HepG2 (cell line): ENCODE measurements around the gene ZC3H14. TPM values are rescaled to one million over a fixed set of nuclear protein-coding genes. Genes with fewer than 3 reads are reported as not detected.

Experiments used
- BRD4 ChIP-seq: sonication (generic); formaldehyde crosslinking; IDR thresholded peaks from 2 replicates; pipeline ENCODE4 v1.4.0; 2020; ENCODE audit warnings: missing genetic modification reagents
- DNMT1 ChIP-seq: sonication (generic); formaldehyde crosslinking; IDR thresholded peaks from 2 replicates; pipeline ENCODE4 v1.5.1; 2020; ENCODE audit warnings: mild to moderate bottlenecking, missing genetic modification reagents
- EP300 ChIP-seq, 3 experiments: sonication (generic) in 1 of 3; formaldehyde crosslinking in 1 of 3; IDR thresholded peaks; 2 replicates each; pipeline versions ENCODE4 v1.5.1 to v1.6.1; 2011 to 2020; ENCODE audit warnings: low read depth in 2 of 3, low read length in 2 of 3, borderline replicate concordance in 1 of 3, improper control_type of control experiment in 1 of 3, mild to moderate bottlenecking in 1 of 3, missing genetic modification reagents in 1 of 3, moderate library complexity in 1 of 3
- FOXC1 ChIP-seq: sonication (generic); formaldehyde crosslinking; IDR thresholded peaks from 2 replicates; pipeline ENCODE4 v1.8.0; 2022; ENCODE audit warnings: mild to moderate bottlenecking, missing genetic modification reagents, borderline replicate concordance
- MED8 ChIP-seq: sonication (generic); formaldehyde crosslinking; IDR thresholded peaks from 2 replicates; pipeline ENCODE4 v1.8.1; 2023; ENCODE audit warnings: mild to moderate bottlenecking, missing genetic modification reagents; ENCODE audit not compliant: insufficient replicate concordance
- NFIB ChIP-seq: sonication (generic); formaldehyde crosslinking; IDR thresholded peaks from 2 replicates; pipeline ENCODE4 v1.9.0; 2021; ENCODE audit warnings: missing genetic modification reagents, mild to moderate bottlenecking, borderline replicate concordance
- RARA ChIP-seq: IDR thresholded peaks from 2 replicates; pipeline ENCODE4 v1.6.1; 2016; ENCODE audit warnings: missing genetic modification reagents, missing compliant biosample characterization
- RBFOX2 ChIP-seq: fragments of 200-400 bp; formaldehyde crosslinking; IDR thresholded peaks from 2 replicates; pipeline ENCODE4 v1.6.1; 2017; ENCODE audit warnings: low read depth, mild to moderate bottlenecking, low read length
- RXRA ChIP-seq: sonication (generic); formaldehyde crosslinking; IDR thresholded peaks from 2 replicates; pipeline ENCODE4 v1.5.1; 2020; ENCODE audit warnings: missing genetic modification reagents
- SMARCC2 ChIP-seq: fragments of 450-650 bp; IDR thresholded peaks from 2 replicates; pipeline ENCODE4 v1.6.1; 2017; ENCODE audit warnings: antibody characterized with exemption, mild to moderate bottlenecking
- SRSF9 ChIP-seq: fragments of 200-400 bp; formaldehyde crosslinking; IDR thresholded peaks from 2 replicates; pipeline ENCODE4 v1.6.1; 2018; ENCODE audit warnings: borderline replicate concordance, mild to moderate bottlenecking, low read depth, low read length; ENCODE audit not compliant: insufficient read depth, poor library complexity, severe bottlenecking
- ZNF142 ChIP-seq: sonication (generic); formaldehyde crosslinking; IDR thresholded peaks from 2 replicates; pipeline ENCODE4 v1.4.0; 2020; ENCODE audit warnings: missing genetic modification reagents
- ZNF253 ChIP-seq: sonication (generic); formaldehyde crosslinking; IDR thresholded peaks from 2 replicates; pipeline ENCODE4 v1.8.0; 2022; ENCODE audit warnings: mild to moderate bottlenecking, missing genetic modification reagents, borderline replicate concordance
- ZNF569 ChIP-seq: sonication (generic); formaldehyde crosslinking; IDR thresholded peaks from 2 replicates; pipeline ENCODE4 v1.5.0; 2020; ENCODE audit warnings: mild to moderate bottlenecking, missing genetic modification reagents, moderate library complexity, borderline replicate concordance
- ZNF580 ChIP-seq: IDR thresholded peaks from 2 replicates; pipeline ENCODE4 v1.6.1; 2016; ENCODE audit warnings: low read depth, borderline replicate concordance
- ZNF672 ChIP-seq: sonication (generic); formaldehyde crosslinking; IDR thresholded peaks from 2 replicates; pipeline ENCODE4 v1.8.1; 2022; ENCODE audit warnings: missing genetic modification reagents
- polyA plus RNA-seq, 8 experiments: library from polyadenylated mRNA; depleted of rRNA in 3 of 8; stranded (reverse) in 7 of 8; unstranded in 1 of 8; fragments of >200 nt; fragmentation: Illumina TruSeq in 4 of 8; extraction: Trizol in 4 of 8; gene quantifications; 2 replicates each; pipeline versions ENCODE4 v1.2.1 to v1.2.3, GENCODE V29; 2011 to 2016; ENCODE audit warnings: low read depth in 4 of 8, missing spikeins in 1 of 8, mixed read lengths in 1 of 8; ENCODE audit not compliant: insufficient read depth in 1 of 8
- total RNA-seq, 5 experiments: library from RNA; depleted of rRNA; stranded (reverse); fragments of >200 nt; fragmentation: Illumina TruSeq; extraction: Trizol; gene quantifications; 2 replicates each; pipeline ENCODE4 v1.2.3, GENCODE V29; 2016; ENCODE audit warnings: low read depth in 1 of 5
- TF ChIP-seq, protein P1 (sequence below): sonication (generic); formaldehyde crosslinking; IDR thresholded peaks from 2 replicates; pipeline ENCODE4 v1.4.0; 2020; ENCODE audit warnings: mild to moderate bottlenecking, missing genetic modification reagents

Gene ZC3H14
- total and polyA plus RNA-seq, 2 of the 13 experiments (the other 11 are each of a cell fraction or from before 2014, with no cell fraction given), result 65.1 to 67.5 TPM

DNA sequence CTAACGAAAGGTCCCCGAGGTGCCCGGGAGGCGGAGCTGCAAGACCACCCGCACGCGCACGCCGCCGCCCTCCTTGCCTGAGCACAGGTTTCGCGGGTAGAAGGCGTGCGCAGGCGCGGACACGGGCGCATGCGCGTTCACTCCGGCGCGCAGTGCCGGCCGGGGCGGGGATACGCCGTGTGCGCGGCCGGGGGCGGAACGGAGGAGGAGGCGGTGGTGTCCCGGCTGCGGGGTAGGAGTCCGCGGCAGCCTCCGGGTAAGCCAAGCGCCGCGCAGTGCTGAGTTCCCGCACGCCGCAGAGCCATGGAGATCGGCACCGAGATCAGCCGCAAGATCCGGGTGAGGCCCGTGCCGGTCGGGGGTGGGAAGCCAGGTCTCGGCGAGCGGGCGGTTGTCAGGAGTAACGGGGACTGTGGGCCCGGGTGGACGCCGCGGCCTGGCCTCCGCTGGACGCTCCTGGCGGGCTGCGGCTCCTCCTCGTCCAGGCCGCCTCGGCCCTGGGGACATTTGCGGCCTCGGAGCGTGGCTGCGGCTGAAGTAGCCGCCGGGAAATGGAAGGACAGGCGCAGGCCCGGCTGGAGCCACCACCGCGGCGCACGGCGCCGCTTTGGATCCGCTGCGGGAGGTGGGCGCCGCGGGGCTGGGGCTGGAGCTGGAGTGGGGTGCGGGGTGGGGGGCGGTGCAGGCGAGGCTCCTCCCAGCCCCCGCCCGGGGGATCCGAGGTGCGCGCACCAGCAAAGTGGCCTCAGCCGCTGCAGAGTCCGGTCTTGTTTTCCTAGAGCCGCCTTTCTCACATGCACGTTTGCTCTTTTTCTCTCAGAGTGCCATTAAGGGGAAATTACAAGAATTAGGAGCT is at the start of gene ZC3H14 (continued):
- TF ChIP-seq DNMT1 (0 out of 2 replicates have a peak, but pooled peaks have one; percentile 24), NFIB (CRISPR knock-in tag) (no peak), ZNF569 (CRISPR knock-in tag) (peak; percentile 62; the same call in 1 of the 2 replicates), RXRA (CRISPR knock-in tag) (peak; percentile 68; the same call in 1 of the 2 replicates), BRD4 (CRISPR knock-in tag) (peak; percentile 81; the same call in 1 of the 2 replicates), MED8 (CRISPR knock-in tag) (peak; percentile 86), EP300 (IDR thresholded peaks at IDR 0.05; ENCODE audit: low read depth in 2 of 2, low read length in 2 of 2) (no peak), EP300 (CRISPR knock-in tag; IDR thresholded peaks at IDR 0.05; ENCODE audit: borderline replicate concordance) (peak; percentile 24; the same call in 1 of the 2 replicates), ZNF253 (peak; percentile 75; the same call in 1 of the 2 replicates), RBFOX2 (peak; percentile 96), ZNF142 (peak; percentile 74), SMARCC2 (no peak), SRSF9 (no peak), ZNF580 (no peak), FOXC1 (CRISPR knock-in tag) (no peak; the same call in 1 of the 2 replicates), RARA (no peak), ZNF672 (CRISPR knock-in tag) (peak; percentile 86)
- TF ChIP-seq, protein P1, sequence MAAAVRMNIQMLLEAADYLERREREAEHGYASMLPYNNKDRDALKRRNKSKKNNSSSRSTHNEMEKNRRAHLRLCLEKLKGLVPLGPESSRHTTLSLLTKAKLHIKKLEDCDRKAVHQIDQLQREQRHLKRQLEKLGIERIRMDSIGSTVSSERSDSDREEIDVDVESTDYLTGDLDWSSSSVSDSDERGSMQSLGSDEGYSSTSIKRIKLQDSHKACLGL (CRISPR knock-in tag), result peak; percentile 93
